GM23338 (cell line): ENCODE data around the gene GAL3ST1. TPM values are rescaled to one million over a fixed set of nuclear protein-coding genes. Genes with fewer than 3 reads are reported as not detected.

Source experiments
- ATAC-seq: fragments of 200-7000 bp; cut with Tn5 transposase; 3 replicates; pipeline ENCODE4 v1.9.1; 2020
- DNase-seq: peaks from one replicate; pipeline ENCODE4 v3.0.0-alpha.2; 2015; ENCODE audit warnings: low spot score
- H2AFZ ChIP-seq: fragments of 200-600 bp; sonication (generic); 2 replicates; pipeline ENCODE4 v1.8.0; 2016; ENCODE audit warnings: antibody characterized with exemption, mild to moderate bottlenecking, moderate library complexity
- H3F3A ChIP-seq: fragments of 200-600 bp; sonication (generic); replicated peaks from 2 replicates; pipeline ENCODE4 v1.8.0; 2017; ENCODE audit warnings: antibody characterized with exemption, mixed run types, low read depth
- H3K27ac ChIP-seq: fragments of 200-600 bp; sonication (generic); 2 replicates; pipeline ENCODE4 v1.6.1; 2016; ENCODE audit warnings: low read depth
- H3K27me3 ChIP-seq: fragments of 200-600 bp; sonication (generic); 2 replicates; pipeline ENCODE4 v1.8.0; 2016; ENCODE audit warnings: mild to moderate bottlenecking, mixed run types, moderate library complexity; ENCODE audit not compliant: insufficient read depth
- H3K36me3 ChIP-seq: fragments of 200-600 bp; sonication (generic); 2 replicates; pipeline ENCODE4 v1.8.0; 2016; ENCODE audit warnings: mild to moderate bottlenecking; ENCODE audit not compliant: insufficient read depth
- H3K4me1 ChIP-seq: fragments of 200-600 bp; sonication (generic); 2 replicates; pipeline ENCODE4 v1.8.0; 2016; ENCODE audit warnings: mild to moderate bottlenecking, moderate library complexity; ENCODE audit not compliant: insufficient read depth
- H3K4me2 ChIP-seq: fragments of 200-600 bp; sonication (generic); 2 replicates; pipeline ENCODE4 v1.7.1; 2017; ENCODE audit warnings: mixed run types
- H3K4me3 ChIP-seq: fragments of 200-600 bp; sonication (generic); 2 replicates; pipeline ENCODE4 v1.6.1; 2016; ENCODE audit warnings: mixed run types
- H3K79me2 ChIP-seq: fragments of 200-600 bp; sonication (generic); replicated peaks from 2 replicates; pipeline ENCODE4 v1.8.0; 2017; ENCODE audit warnings: mild to moderate bottlenecking; ENCODE audit not compliant: insufficient read depth
- H3K9me2 ChIP-seq: fragments of 200-600 bp; sonication (generic); 2 replicates; pipeline ENCODE4 v1.8.0; 2017; ENCODE audit not compliant: insufficient read depth
- H4K20me1 ChIP-seq: fragments of 200-600 bp; sonication (generic); replicated peaks from 2 replicates; pipeline ENCODE4 v1.8.0; 2017; ENCODE audit warnings: mild to moderate bottlenecking; ENCODE audit not compliant: insufficient read depth
- H3K27ac Mint-ChIP-seq: 2 replicates; pipeline ENCODE4 v1.8.0; 2020; ENCODE audit warnings: inconsistent platforms, mild to moderate bottlenecking, moderate library complexity, mixed read lengths
- H3K27me3 Mint-ChIP-seq: 3 replicates; pipeline ENCODE4 v1.8.0; 2022; ENCODE audit warnings: low read depth, mild to moderate bottlenecking, moderate library complexity, mixed read lengths, inconsistent platforms; ENCODE audit not compliant: insufficient read depth, poor library complexity
- H3K36me3 Mint-ChIP-seq: 3 replicates; pipeline ENCODE4 v1.8.0; 2021; ENCODE audit warnings: low read depth, mild to moderate bottlenecking, inconsistent platforms, moderate library complexity, mixed read lengths
- H3K4me1 Mint-ChIP-seq: 3 replicates; pipeline ENCODE4 v1.8.0; 2020; ENCODE audit warnings: mild to moderate bottlenecking, inconsistent platforms, mixed read lengths
- H3K4me3 Mint-ChIP-seq: 3 replicates; pipeline ENCODE4 v1.8.0; 2021; ENCODE audit warnings: moderate library complexity, mild to moderate bottlenecking, inconsistent platforms, mixed read lengths
- H3K9me3 Mint-ChIP-seq: 3 replicates; pipeline ENCODE4 v1.8.0; 2020; ENCODE audit warnings: moderate library complexity, mild to moderate bottlenecking, inconsistent platforms, mixed read lengths
- CREB1 ChIP-seq: fragments of 250-450 bp; sonication (Bioruptor Pico); IDR thresholded peaks from 2 replicates; pipeline ENCODE4 v1.5.0; 2020; ENCODE audit warnings: low read depth, mild to moderate bottlenecking, moderate library complexity
- EZH2 ChIP-seq: fragments of 200-600 bp; sonication (generic); IDR thresholded peaks from one replicate; pipeline ENCODE4 v1.8.0; 2017; ENCODE audit warnings: antibody characterized with exemption, mild to moderate bottlenecking, low read depth; ENCODE audit not compliant: unreplicated experiment
- EZH2phosphoT487 ChIP-seq: fragments of 200-600 bp; sonication (generic); IDR thresholded peaks from one replicate; pipeline ENCODE4 v1.8.1; 2018; ENCODE audit warnings: antibody characterized with exemption; ENCODE audit not compliant: unreplicated experiment
- JUNB ChIP-seq: IDR thresholded peaks from one replicate; pipeline ENCODE4 v1.6.1; 2016; ENCODE audit warnings: antibody characterized with exemption; ENCODE audit not compliant: unreplicated experiment
- NANOG ChIP-seq: IDR thresholded peaks from 2 replicates; pipeline ENCODE4 v1.6.1; 2016; ENCODE audit warnings: antibody characterized with exemption, borderline replicate concordance
- POLR2AphosphoS5 ChIP-seq: IDR thresholded peaks from 2 replicates; pipeline ENCODE4 v1.6.1; 2016; ENCODE audit warnings: antibody characterized with exemption, low read depth
- STAT1 ChIP-seq: IDR thresholded peaks from one replicate; pipeline ENCODE4 v1.6.1; 2016; ENCODE audit warnings: antibody characterized with exemption; ENCODE audit not compliant: unreplicated experiment
- ZNF114 ChIP-seq: fragments of 250-450 bp; sonication (Bioruptor Pico); IDR thresholded peaks from 2 replicates; pipeline ENCODE4 v1.5.0; 2020; ENCODE audit warnings: mild to moderate bottlenecking, moderate library complexity
- ZNF331 ChIP-seq: fragments of 250-450 bp; sonication (Bioruptor Pico); IDR thresholded peaks from 2 replicates; pipeline ENCODE4 v1.5.0; 2020; ENCODE audit warnings: low read depth, mild to moderate bottlenecking, moderate library complexity
- polyA plus RNA-seq: library from polyadenylated mRNA; unstranded; fragments of >200 nt; fragmentation: Nextera tagmentation; extraction: Ambion mirVana; gene quantifications from 2 replicates; pipeline ENCODE4 v1.2.1, GENCODE V29; 2016
- total RNA-seq: library from RNA; depleted of rRNA; stranded (reverse); fragments of >200 nt; shearing (Covaris generic); gene quantifications from 2 replicates; pipeline ENCODE4 v1.2.3, GENCODE V29; 2014
- TF ChIP-seq, protein P1 (sequence below): IDR thresholded peaks from 2 replicates; pipeline ENCODE4 v1.6.1; 2016; ENCODE audit warnings: antibody characterized with exemption
- TF ChIP-seq, protein P2 (sequence below): IDR thresholded peaks from one replicate; pipeline ENCODE4 v1.6.1; 2018; ENCODE audit warnings: antibody characterized with exemption; ENCODE audit not compliant: unreplicated experiment
- TF ChIP-seq, protein P3 (sequence below), 2 experiments: fragments of 200-600 bp in 1 of 2; sonication (generic) in 1 of 2; conservative IDR thresholded peaks; 2 replicates each; pipeline versions ENCODE4 v1.5.1 to v1.6.1; 2016 to 2017; ENCODE audit warnings: antibody characterized with exemption in 2 of 2, low read depth in 2 of 2, mild to moderate bottlenecking in 2 of 2, moderate library complexity in 1 of 2
- TF ChIP-seq, protein P4 (sequence below): fragments of 250-450 bp; sonication (Bioruptor Pico); IDR thresholded peaks from 2 replicates; pipeline ENCODE4 v1.5.0; 2020; ENCODE audit warnings: mild to moderate bottlenecking, moderate library complexity

The GAL3ST1 gene
- total and polyA plus RNA-seq, 2 experiments from 2014 or later = 8.2 to 13.3 TPM

DNA sequence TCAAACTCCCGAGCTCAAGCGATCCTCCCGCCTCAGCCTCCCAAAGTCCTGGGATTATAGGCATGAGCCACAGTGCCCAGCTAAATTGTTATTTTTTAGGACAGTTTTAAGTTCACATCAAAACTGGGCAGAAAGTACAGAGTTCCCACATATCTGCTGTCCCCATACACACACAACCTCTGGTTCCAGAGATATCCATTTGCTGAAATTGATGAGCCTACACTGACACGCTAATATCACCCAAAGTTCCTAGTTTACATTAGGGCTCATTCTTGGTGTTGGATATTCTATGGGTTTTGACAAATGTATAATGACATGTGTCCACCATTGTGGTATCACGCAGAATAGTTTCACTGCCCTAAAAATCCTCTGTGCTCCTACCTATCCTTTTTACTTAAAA is 66.2 kb downstream of the GAL3ST1 start:
- Histone ChIP-seq H2AFZ (no peak overlapping the region), H4K20me1 (no peaks in the 10 kb centered on the region), H3K4me3 (no peak overlapping the region), H3K9me2 (no peaks in the 10 kb centered on the region), H3K27ac (no peak overlapping the region), H3K36me3 (no peaks in the 10 kb centered on the region), H3F3A (no peaks in the 10 kb centered on the region), H3K79me2 (no peaks in the 10 kb centered on the region), H3K27me3 (0 out of 2 replicates have a peak, but pooled peaks cover 6% of the 10 kb centered on the region), H3K4me2 (no peak overlapping the region), H3K4me1 (no peaks in the 10 kb centered on the region)
- no peak for DNase-seq
- Mint-ChIP-seq H3K27me3 (peaks cover 9% of the 10 kb centered on the region), H3K36me3 (no peaks in the 10 kb centered on the region), H3K4me1 (no peaks in the 10 kb centered on the region), H3K9me3 (peaks cover 6% of the 10 kb centered on the region; the same call in 1 of the 3 replicates), H3K27ac (no peak overlapping the region), H3K4me3 (no peak overlapping the region)
- TF ChIP-seq EZH2 = no peak
- TF ChIP-seq NANOG = no peak
- no peak for TF ChIP-seq CREB1 (CRISPR knock-in tag)
- TF ChIP-seq STAT1 = no peak
- TF ChIP-seq, protein P1, sequence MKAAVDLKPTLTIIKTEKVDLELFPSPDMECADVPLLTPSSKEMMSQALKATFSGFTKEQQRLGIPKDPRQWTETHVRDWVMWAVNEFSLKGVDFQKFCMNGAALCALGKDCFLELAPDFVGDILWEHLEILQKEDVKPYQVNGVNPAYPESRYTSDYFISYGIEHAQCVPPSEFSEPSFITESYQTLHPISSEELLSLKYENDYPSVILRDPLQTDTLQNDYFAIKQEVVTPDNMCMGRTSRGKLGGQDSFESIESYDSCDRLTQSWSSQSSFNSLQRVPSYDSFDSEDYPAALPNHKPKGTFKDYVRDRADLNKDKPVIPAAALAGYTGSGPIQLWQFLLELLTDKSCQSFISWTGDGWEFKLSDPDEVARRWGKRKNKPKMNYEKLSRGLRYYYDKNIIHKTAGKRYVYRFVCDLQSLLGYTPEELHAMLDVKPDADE = no peak
- TF ChIP-seq JUNB = no peak
- TF ChIP-seq POLR2AphosphoS5 = no peak
- TF ChIP-seq, protein P2, sequence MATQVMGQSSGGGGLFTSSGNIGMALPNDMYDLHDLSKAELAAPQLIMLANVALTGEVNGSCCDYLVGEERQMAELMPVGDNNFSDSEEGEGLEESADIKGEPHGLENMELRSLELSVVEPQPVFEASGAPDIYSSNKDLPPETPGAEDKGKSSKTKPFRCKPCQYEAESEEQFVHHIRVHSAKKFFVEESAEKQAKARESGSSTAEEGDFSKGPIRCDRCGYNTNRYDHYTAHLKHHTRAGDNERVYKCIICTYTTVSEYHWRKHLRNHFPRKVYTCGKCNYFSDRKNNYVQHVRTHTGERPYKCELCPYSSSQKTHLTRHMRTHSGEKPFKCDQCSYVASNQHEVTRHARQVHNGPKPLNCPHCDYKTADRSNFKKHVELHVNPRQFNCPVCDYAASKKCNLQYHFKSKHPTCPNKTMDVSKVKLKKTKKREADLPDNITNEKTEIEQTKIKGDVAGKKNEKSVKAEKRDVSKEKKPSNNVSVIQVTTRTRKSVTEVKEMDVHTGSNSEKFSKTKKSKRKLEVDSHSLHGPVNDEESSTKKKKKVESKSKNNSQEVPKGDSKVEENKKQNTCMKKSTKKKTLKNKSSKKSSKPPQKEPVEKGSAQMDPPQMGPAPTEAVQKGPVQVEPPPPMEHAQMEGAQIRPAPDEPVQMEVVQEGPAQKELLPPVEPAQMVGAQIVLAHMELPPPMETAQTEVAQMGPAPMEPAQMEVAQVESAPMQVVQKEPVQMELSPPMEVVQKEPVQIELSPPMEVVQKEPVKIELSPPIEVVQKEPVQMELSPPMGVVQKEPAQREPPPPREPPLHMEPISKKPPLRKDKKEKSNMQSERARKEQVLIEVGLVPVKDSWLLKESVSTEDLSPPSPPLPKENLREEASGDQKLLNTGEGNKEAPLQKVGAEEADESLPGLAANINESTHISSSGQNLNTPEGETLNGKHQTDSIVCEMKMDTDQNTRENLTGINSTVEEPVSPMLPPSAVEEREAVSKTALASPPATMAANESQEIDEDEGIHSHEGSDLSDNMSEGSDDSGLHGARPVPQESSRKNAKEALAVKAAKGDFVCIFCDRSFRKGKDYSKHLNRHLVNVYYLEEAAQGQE = no peak
- no peak for TF ChIP-seq ZNF331 (CRISPR knock-in tag)
- TF ChIP-seq, protein P3, sequence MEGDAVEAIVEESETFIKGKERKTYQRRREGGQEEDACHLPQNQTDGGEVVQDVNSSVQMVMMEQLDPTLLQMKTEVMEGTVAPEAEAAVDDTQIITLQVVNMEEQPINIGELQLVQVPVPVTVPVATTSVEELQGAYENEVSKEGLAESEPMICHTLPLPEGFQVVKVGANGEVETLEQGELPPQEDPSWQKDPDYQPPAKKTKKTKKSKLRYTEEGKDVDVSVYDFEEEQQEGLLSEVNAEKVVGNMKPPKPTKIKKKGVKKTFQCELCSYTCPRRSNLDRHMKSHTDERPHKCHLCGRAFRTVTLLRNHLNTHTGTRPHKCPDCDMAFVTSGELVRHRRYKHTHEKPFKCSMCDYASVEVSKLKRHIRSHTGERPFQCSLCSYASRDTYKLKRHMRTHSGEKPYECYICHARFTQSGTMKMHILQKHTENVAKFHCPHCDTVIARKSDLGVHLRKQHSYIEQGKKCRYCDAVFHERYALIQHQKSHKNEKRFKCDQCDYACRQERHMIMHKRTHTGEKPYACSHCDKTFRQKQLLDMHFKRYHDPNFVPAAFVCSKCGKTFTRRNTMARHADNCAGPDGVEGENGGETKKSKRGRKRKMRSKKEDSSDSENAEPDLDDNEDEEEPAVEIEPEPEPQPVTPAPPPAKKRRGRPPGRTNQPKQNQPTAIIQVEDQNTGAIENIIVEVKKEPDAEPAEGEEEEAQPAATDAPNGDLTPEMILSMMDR (conservative IDR thresholded peaks at IDR 0.05; ENCODE audit: low read depth in 2 of 2) = no peak
- TF ChIP-seq EZH2phosphoT487 = no peak
- TF ChIP-seq ZNF114 = no peak
- TF ChIP-seq, protein P4, sequence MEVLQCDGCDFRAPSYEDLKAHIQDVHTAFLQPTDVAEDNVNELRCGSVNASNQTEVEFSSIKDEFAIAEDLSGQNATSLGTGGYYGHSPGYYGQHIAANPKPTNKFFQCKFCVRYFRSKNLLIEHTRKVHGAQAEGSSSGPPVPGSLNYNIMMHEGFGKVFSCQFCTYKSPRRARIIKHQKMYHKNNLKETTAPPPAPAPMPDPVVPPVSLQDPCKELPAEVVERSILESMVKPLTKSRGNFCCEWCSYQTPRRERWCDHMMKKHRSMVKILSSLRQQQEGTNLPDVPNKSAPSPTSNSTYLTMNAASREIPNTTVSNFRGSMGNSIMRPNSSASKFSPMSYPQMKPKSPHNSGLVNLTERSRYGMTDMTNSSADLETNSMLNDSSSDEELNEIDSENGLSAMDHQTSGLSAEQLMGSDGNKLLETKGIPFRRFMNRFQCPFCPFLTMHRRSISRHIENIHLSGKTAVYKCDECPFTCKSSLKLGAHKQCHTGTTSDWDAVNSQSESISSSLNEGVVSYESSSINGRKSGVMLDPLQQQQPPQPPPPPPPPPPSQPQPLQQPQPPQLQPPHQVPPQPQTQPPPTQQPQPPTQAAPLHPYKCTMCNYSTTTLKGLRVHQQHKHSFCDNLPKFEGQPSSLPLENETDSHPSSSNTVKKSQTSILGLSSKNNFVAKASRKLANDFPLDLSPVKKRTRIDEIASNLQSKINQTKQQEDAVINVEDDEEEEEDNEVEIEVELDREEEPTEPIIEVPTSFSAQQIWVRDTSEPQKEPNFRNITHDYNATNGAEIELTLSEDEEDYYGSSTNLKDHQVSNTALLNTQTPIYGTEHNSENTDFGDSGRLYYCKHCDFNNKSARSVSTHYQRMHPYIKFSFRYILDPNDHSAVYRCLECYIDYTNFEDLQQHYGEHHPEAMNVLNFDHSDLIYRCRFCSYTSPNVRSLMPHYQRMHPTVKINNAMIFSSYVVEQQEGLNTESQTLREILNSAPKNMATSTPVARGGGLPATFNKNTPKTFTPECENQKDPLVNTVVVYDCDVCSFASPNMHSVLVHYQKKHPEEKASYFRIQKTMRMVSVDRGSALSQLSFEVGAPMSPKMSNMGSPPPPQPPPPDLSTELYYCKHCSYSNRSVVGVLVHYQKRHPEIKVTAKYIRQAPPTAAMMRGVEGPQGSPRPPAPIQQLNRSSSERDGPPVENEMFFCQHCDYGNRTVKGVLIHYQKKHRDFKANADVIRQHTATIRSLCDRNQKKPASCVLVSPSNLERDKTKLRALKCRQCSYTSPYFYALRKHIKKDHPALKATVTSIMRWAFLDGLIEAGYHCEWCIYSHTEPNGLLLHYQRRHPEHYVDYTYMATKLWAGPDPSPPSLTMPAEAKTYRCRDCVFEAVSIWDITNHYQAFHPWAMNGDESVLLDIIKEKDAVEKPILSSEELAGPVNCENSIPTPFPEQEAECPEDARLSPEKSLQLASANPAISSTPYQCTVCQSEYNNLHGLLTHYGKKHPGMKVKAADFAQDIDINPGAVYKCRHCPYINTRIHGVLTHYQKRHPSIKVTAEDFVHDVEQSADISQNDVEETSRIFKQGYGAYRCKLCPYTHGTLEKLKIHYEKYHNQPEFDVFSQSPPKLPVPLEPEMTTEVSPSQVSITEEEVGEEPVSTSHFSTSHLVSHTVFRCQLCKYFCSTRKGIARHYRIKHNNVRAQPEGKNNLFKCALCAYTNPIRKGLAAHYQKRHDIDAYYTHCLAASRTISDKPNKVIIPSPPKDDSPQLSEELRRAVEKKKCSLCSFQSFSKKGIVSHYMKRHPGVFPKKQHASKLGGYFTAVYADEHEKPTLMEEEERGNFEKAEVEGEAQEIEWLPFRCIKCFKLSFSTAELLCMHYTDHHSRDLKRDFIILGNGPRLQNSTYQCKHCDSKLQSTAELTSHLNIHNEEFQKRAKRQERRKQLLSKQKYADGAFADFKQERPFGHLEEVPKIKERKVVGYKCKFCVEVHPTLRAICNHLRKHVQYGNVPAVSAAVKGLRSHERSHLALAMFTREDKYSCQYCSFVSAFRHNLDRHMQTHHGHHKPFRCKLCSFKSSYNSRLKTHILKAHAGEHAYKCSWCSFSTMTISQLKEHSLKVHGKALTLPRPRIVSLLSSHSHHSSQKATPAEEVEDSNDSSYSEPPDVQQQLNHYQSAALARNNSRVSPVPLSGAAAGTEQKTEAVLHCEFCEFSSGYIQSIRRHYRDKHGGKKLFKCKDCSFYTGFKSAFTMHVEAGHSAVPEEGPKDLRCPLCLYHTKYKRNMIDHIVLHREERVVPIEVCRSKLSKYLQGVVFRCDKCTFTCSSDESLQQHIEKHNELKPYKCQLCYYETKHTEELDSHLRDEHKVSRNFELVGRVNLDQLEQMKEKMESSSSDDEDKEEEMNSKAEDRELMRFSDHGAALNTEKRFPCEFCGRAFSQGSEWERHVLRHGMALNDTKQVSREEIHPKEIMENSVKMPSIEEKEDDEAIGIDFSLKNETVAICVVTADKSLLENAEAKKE (CRISPR knock-in tag) = no peak
- no peak for ATAC-seq
